GM21526 (cell line): ENCODE data around the gene ADK.
A peak's percentile ranks its signal among the peaks of the same experiment; 100 is the strongest.
"Not testable (repeated sequence)": the region's sequence is repeated elsewhere in the genome, so short reads cannot be mapped to it uniquely, and the experiment has no call there.

Experiments
- ATAC-seq: cut with Tn5 transposase; IDR thresholded peaks from one replicate; pipeline ENCODE4 v1.9.1; 2021; ENCODE audit warnings: moderate library complexity; ENCODE audit not compliant: unreplicated experiment, low FRiP score

Gene ADK

GRCh38 chr10:74150990-74151878, at the start of gene ADK:
Gene ADK, plus strand, starts transcription at chr10:74151221. Its CDS starts 58 bp downstream, at chr10:74151279.
- ATAC-seq: peak; percentile 71

GRCh38 chr10:74103560-74104258, 47.3 kb upstream of the ADK start:
- no peak for ATAC-seq

- no peak for ATAC-seq
These were observed 46.5 kb upstream of the ADK start for GRCh38 chr10:74104480-74104879.

GRCh38 chr10:74104996-74105395, 46.0 kb upstream of the ADK start:
- ATAC-seq: no peak

- ATAC-seq: no peak
These were observed 43.6 kb upstream of the ADK start for GRCh38 chr10:74107391-74107790.

GRCh38 chr10:74109452-74109851, 41.6 kb upstream of the ADK start:
- ATAC-seq: no peak

- ATAC-seq: no peak
These were observed 40.9 kb upstream of the ADK start for GRCh38 chr10:74110120-74110519.

GRCh38 chr10:74111799-74112198, 39.2 kb upstream of the ADK start:
- ATAC-seq: no peak

GRCh38 chr10:74113546-74113945, 37.5 kb upstream of the ADK start:
- no peak for ATAC-seq

- ATAC-seq: no peak
These were observed 37.0 kb upstream of the ADK start for GRCh38 chr10:74114041-74114448.

- ATAC-seq: no peak
These were observed 33.3 kb upstream of the ADK start for GRCh38 chr10:74117738-74118137.

GRCh38 chr10:74118804-74119203, 32.2 kb upstream of the ADK start:
- no peak for ATAC-seq

GRCh38 chr10:74120911-74121310, 30.1 kb upstream of the ADK start:
- no peak for ATAC-seq

GRCh38 chr10:74121368-74121767, 29.7 kb upstream of the ADK start:
- ATAC-seq: no peak

- ATAC-seq: no peak
These were observed 29.0 kb upstream of the ADK start for GRCh38 chr10:74122060-74122459.

GRCh38 chr10:74123081-74123480, 27.9 kb upstream of the ADK start:
- no peak for ATAC-seq

GRCh38 chr10:74133923-74134820, 16.8 kb upstream of the ADK start:
- ATAC-seq: no peak

GRCh38 chr10:74135452-74135851, 15.6 kb upstream of the ADK start:
- no peak for ATAC-seq

- no peak for ATAC-seq
These were observed 13.0 kb upstream of the ADK start for GRCh38 chr10:74137992-74138391.

GRCh38 chr10:74138596-74138995, 12.4 kb upstream of the ADK start:
- ATAC-seq: not testable (repeated sequence)

- ATAC-seq: no peak
These were observed 11.0 kb upstream of the ADK start for GRCh38 chr10:74139981-74140380.
